HG02981 (cell line): ENCODE results near the gene KRTAP4-4.
"Not testable (repeated sequence)": the region's sequence is repeated elsewhere in the genome, so short reads cannot be mapped to it uniquely, and the experiment has no call there.

Experiments used
- ATAC-seq: cut with Tn5 transposase; IDR thresholded peaks from one replicate; pipeline ENCODE4 v1.9.1; 2021; ENCODE audit warnings: mild to moderate bottlenecking, moderate library complexity; ENCODE audit not compliant: unreplicated experiment

The KRTAP4-4 gene

DNA sequence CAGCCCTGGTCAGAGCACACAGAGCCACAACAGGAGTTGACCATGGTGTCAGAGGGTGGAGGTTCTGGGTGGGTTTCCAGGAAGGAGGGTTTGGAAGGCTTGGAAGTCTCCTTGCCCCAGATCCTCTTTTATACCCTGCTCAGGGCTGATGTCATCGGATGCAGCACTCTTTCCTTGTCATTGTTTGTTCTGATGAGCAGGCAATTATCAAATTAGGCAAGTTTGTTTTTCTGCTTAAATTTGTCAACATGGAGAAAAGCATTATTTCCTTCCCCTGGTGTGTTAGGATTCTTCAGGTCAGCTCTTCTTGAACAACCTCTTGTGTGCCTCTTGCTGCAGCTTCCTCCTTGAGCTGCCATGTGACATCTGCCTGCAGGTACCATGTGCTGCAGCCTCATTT lies at the start of gene KRTAP4-4:
Gene KRTAP4-4 (minus strand): TSS at position 101 of the 400 bp plus-strand sequence. CDS start 57 bp downstream, at position 44.
- no peak for ATAC-seq

DNA sequence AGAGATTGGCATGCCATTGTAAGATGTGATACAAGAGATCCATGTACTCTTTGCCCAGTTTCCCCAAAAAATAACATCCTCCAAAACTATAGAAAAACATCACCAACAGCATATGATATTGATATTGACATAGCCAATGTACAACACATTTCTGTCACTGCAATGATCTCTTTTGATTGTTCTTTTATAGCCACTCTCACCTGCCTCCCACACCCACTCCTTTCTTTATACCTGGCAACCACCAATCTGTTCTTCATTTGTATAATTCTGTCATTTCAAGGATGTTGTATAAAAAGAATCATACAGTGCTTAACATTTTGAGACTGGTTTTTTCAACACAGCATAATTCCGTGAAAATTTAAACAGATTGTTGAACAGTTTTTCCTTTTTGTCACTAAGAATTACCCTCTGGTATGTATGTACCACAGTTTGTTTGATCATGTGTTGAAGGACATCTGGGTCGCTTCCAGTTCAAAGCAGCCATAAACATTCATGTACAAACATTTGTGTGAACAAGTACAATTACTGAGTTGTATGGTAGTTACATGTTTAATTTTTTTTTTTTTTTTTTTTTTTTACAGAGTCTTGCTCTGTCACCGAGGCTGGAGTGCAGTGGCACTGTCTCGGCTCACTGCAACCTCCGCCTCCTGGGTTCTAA lies 39.0 kb upstream of the KRTAP4-4 start:
- no peak for ATAC-seq

DNA sequence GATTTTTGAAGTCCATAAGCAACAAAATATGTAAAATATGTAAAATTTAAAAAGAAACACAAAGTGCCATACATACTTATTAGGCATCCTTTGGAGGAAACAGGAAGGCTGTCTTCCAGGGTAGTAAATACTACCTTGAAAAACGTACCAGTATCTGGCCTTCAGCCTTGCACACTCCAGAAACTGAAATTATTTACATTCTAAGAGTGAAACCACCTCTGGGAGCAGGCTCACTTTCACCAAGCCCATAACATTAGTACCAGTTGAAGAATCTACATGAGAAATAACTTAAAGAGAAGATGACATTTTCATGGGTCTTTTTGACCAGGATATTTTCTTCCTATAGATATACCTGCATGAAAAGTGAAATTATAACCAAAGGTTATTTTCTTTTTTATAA lies 35.5 kb upstream of the KRTAP4-4 start:
- ATAC-seq: no peak

GRCh38 chr17:41190328-41190727 lies 29.8 kb upstream of the KRTAP4-4 start:
- no peak for ATAC-seq

- ATAC-seq: not testable (repeated sequence)
Measured at GRCh38 chr17:41189837-41190318, 29.3 kb upstream of the KRTAP4-4 start, which contains the start of gene KRTAP9-1. KRTAP9-1 (plus strand) TSS chr17:41189887; CDS start chr17:41189887, 0 bp downstream.

GRCh38 chr17:41186872-41187271 lies 26.3 kb upstream of the KRTAP4-4 start:
- ATAC-seq: no peak

GRCh38 chr17:41185001-41185400 lies 24.5 kb upstream of the KRTAP4-4 start:
- no peak for ATAC-seq

DNA sequence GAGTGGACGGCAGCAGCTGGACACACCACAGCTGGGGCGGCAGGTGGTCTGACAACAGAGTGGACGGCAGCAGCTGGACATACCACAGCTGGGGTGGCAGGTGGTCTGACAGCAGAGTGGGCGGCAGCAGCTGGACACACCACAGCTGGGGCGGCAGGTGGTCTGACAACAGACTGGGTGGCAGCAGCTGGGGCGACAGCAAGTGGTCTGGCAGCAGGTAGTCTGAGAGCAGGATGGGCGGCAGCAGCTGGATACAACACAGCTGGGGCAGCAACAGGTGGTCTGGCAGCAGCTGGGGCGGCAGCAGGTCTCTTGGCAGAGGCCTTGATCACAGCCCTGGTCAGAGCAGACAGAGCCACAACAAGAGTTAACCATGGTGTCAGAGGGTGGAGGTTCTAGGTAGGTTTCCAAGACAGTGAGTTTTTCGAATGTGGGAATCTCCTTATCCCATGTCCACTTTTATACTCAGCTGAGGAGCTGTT lies 24.0 kb upstream of the KRTAP4-4 start, which contains the start of gene KRTAP4-1:
Gene KRTAP4-1 (minus strand): TSS at position 432 of the 482 bp plus-strand sequence. CDS start 57 bp downstream, at position 375.
- no peak for ATAC-seq

GRCh38 chr17:41178843-41179616 lies 18.5 kb upstream of the KRTAP4-4 start:
- no peak for ATAC-seq

DNA sequence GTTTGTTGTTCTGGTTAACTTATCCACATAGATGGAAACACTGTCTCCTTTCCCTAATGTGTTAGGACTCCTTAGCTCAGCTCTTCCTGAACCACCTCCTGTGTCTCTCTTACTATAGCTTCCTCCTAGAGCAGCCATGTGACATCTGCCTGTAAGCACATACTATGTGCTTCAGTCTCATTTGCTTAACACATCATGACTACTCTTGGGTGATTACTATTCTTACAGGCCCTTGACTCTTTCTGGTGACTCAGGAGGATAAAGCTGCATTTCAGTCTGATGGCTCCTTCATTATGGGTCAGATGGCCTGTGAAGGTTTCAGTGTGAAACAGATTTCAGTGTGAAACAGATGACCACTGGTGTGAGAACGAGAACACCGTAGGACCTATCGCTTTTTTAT lies 17.8 kb upstream of the KRTAP4-4 start:
- ATAC-seq: no peak

GRCh38 chr17:41177727-41178271 lies 17.3 kb upstream of the KRTAP4-4 start, which contains the start of gene KRTAP4-2:
KRTAP4-2 (minus strand) TSS chr17:41178221; CDS start chr17:41178164, 57 bp downstream.
- ATAC-seq: no peak

DNA sequence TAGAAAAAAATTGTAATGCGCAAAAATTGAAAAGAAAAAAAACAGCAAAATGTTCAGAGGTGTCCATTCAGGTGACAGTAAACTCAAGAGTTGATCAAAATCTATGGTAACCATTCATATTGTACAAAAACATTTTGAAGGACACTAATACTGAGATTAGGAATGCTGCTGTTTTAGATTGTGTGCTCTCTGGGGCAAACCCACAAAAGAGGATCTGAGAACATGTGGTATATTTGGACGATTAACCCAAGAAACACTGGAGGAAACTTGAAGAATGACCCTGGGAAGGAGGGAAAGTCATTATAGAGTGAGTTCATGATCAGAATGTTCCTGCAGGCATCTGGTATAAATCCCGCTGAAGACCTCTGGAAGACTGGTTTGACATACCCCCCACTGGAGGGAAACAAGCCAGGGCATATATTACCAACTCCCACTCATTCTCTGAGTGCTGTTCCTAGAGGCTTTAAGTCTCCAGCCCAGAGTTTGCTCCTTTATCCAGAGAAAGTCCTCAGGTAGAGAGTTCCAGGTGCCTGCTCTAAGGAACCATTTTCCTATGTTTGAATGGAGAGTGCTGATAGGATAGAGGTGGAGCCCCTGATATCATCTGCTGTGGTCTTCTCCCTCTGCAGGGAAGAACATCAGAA lies 16.3 kb upstream of the KRTAP4-4 start:
- no peak for ATAC-seq

- ATAC-seq: no peak
Measured at GRCh38 chr17:41171886-41172285, 11.3 kb upstream of the KRTAP4-4 start.

GRCh38 chr17:41168121-41168520 lies 7.6 kb upstream of the KRTAP4-4 start, which contains the start of gene KRTAP4-3:
KRTAP4-3 (minus strand) TSS chr17:41168221; CDS start chr17:41168172, 49 bp downstream.
- ATAC-seq: no peak

GRCh38 chr17:41167561-41167960 lies 7.0 kb upstream of the KRTAP4-4 start:
- no peak for ATAC-seq

DNA sequence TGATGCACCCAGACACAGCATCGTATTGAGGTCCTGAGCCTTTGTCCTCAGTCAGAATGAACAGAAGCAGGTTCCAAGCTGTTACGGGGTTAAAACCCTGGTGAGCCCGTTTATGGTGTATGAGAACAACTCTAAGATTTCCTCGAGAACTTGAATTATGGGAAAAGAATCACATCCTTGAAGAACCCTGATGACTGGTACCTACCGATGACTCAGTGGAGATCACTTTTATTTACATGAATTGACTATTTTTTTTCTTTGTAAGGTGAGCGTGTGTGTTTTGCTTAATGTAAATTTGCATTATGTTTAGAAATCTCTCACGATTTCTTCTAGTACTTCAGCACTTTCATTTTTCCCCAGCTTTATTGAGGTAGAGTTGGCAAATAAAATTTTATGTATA lies 3.3 kb upstream of the KRTAP4-4 start:
- ATAC-seq: no peak

DNA sequence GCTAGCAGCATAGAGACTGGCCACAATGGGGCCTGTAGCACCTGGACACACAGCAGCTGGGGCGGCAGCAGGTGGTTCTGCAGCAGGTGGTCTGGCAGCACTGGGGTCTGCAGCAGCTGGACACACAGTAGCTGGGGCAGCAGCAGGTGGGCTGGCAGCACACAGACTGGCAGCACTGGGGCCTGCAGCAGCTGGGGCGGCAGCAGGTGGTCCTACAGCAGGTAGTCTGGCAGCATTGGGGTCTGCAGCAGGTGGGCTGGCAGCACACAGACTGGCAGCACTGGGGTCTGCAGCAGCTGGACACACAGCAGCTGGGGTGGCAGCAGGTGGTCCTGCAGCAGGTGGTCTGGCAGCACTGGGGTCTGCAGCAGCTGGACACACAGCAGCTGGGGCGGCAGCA lies 358 bp downstream of the KRTAP4-4 start:
- ATAC-seq: not testable (repeated sequence)

DNA sequence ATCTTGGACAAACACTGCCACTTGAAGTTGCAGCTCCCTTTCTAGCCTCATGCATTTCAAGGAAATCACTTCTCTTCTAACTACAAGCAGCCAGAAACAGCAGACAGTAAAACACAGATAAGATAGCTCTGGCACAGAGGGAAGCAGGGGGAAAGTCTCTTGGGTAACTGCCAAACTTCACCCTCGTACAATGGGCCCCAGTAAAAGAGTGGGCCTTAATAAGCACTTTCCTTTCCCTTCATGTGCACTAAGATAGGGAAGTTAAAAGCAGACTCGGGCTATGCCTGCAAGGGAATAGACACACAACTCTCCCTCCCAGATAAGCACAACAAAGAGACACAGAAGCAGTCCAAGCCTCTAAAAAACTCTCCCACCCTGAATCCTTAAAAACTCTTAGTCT lies 6.7 kb downstream of the KRTAP4-4 start:
- no peak for ATAC-seq

GRCh38 chr17:41151525-41151924 lies 9.0 kb downstream of the KRTAP4-4 start:
- no peak for ATAC-seq

DNA sequence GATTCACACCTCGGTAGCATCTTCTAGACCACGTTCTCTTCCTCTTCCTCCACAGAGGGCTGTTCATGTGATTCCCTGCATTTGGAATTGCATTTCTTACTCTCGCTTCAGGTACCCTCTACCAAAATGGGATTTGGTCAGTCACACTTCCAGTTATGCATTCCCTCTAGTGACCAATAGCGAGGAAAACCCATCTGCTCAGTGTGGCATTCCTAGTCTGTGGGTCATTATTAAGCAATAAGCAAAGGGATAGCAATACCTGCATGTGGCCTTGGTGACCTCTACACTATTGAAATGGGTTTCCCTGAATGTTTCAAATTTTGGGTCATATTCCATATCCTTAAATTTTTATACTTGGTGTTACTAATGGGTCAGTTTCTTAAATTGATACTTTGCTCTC lies 10.5 kb downstream of the KRTAP4-4 start:
- no peak for ATAC-seq

DNA sequence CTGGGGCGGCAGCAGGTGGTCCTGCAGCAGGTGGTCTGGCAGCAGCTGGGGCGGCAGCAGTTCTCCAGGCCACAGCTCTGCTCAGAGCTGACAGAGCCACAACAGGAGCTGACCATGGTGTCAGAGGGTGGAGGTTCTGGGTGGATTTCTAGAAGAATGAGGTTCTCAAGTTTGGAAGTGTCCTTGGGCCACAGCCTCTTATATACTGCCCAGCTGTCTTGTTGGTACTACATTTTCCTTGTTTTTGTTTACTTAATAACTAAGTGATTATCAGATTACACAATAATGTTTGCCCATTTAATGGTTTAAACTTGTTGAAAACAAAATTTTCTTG lies 10.9 kb downstream of the KRTAP4-4 start, which contains the start of gene KRTAP4-5:
Gene KRTAP4-5 (minus strand): TSS at position 174 of the 334 bp plus-strand sequence. CDS start 58 bp downstream, at position 116.
- ATAC-seq: no peak
